GM10847 (cell line): Measurements from ENCODE around the gene ANK2.

Experiments
- POLR2A ChIP-seq: IDR thresholded peaks from 2 replicates; pipeline ENCODE4 v1.6.1; 2011; ENCODE audit not compliant: insufficient read length; ENCODE audit errors: extremely low read depth

Gene ANK2

DNA sequence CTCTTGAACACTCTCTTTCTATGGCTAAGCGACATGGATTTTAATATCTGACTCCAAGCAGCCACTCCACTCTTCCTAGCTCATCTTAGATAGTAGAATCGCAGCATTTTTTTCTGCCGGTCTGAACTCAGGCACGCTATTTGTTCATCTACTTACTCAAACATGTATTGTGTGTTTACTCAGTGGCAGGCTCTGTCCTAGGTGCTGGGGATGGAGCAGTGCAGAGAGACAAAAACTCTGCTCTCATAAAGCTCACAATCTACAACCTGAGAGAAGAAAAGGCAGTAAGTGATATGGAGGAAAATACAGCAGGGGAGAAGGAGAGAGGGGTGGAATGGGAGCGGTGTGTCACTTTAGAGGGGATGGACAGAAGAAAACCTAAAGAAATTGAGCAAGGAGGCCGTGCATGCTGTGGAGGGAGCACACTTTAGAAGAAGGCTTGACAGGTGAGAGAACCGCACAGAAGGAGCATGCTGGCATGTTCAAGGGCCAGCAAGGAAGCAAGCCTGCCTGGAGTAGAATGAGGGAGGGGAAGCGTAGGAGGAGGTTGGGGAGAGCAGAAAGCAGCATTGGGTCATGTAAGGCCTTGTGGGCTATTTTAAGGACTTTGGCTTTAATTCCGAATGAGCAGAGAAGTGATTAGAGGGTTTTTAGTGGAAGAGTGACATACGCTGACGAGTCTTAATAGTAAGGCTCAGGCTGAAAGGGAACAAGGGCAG lies 132.0 kb downstream of the ANK2 start:
- no peak for TF ChIP-seq POLR2A

DNA sequence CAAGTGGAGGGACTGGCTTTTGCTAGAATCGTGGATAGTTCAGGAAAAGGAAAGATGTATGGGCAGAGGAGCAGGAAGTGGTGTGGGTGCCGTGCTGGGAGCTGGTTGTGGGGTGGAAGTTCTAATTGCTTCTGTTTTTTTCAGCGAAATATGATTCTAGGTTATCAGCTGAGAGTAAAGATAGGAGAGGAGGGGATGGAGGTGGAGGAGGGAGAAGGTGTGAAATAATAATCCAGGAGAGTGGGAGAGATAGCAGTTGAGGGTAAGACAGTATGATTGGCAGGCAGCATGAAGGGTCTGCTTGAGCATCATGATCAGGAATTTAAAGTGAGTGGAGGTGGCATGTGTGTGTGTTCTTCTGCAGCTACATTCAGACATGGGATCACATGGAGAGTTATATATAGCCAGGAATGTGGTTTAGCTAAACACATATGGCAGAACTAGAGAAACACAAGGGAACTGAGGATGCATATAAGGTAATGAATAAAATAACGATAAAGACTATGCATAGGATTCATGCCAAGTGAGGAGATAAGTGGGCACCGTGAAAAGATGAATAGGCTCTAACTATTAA lies 133.7 kb downstream of the ANK2 start:
- no peak for TF ChIP-seq POLR2A

GRCh38 chr4:113186913-113187312 lies 137.5 kb downstream of the ANK2 start:
- no peak for TF ChIP-seq POLR2A

DNA sequence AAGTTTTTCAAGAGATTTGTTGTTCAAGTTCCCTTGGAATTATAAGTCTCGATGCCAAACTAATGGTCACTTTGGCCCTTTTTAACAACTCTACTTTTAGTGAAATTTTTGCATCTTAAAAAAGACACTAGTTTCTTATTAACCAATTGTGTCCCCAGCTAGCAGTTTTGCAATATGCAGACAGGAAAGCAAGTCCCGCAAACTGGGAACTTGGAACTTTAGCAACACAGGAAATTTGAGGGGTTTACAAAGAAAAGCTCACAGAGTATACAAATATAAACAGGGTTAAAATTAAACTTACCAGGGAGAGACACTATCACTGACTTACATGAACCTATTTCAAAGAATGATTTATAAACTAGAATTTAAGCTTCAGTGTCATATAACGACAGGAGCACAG lies 137.9 kb downstream of the ANK2 start:
- no peak for TF ChIP-seq POLR2A

DNA sequence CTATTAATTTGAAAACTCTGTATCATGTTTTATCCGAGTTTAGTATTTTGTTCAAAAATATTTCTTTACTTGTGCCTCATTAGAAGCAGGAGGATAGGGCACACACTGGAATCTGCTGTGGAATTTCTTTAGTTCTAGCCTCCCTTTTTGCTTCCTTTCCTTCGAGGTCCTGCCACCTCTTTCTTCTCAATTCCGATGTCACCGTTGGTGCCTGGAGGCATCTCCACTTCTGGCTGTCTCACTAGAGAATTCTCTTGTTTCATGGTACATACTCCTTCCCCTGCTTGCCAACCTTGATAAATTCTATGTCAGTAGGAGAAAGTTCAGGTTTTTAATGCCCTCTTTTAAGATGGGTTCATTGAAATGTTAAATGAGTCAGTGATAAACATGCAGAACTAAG lies 140.1 kb downstream of the ANK2 start:
- TF ChIP-seq POLR2A: no peak

GRCh38 chr4:113209153-113209552 lies 159.7 kb downstream of the ANK2 start:
- no peak for TF ChIP-seq POLR2A

DNA sequence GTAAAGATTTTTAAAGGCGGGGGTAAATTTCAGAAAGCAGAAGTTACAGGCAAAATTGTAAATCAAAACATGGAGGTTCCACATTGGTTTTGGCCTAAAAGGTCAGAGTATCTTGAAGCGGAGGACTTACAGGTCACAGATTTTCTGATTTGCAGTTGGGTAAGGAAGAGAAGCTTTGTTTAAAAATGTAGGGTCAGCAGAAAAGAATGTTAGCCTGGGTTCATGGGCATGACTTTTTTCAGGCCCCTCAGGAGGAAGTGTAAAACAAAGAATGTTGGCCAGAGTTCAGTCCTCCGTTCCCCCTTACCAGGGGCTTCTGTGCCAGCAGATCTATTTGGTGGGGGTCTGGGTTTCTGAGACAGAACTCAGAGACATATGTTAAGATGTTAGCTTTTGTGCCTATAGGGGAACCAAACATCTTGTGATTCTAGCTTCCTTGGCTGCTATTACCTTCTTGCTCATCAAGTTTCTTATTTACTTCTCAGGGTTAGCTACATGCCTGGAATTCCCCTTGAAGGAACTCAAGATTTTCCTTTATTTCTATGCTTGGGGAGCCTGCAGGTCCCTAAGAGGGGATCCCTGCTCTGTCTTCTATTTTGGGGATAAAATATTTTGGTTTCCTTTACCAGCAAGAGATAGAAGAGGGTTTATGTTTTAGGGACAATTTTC lies 160.3 kb downstream of the ANK2 start:
- TF ChIP-seq POLR2A: no peak

- TF ChIP-seq POLR2A: no peak
Observed at GRCh38 chr4:113212613-113213012, 163.2 kb downstream of the ANK2 start.

DNA sequence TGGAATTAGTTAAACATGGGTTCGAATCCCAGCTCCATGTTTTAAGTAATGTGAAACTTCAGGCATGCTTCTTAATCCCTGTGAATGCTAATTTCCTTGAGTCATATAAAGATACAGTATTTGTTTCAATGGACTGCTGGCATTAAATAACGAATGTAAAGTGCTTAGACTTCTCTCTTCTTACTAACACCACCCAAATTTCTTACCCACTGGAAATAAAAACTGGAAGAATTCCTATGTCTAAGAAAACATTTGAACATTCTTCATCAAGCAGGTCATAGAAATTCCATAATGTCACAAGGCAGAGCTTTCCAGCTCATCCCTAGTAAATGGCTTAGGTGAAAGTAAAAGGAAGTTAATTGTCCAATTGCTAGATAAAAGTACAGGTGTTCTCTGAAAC lies 172.5 kb downstream of the ANK2 start:
- TF ChIP-seq POLR2A: no peak

GRCh38 chr4:113222471-113222870 lies 173.0 kb downstream of the ANK2 start:
- no peak for TF ChIP-seq POLR2A

- no peak for TF ChIP-seq POLR2A
Observed at GRCh38 chr4:113223001-113223400, 173.5 kb downstream of the ANK2 start.

DNA sequence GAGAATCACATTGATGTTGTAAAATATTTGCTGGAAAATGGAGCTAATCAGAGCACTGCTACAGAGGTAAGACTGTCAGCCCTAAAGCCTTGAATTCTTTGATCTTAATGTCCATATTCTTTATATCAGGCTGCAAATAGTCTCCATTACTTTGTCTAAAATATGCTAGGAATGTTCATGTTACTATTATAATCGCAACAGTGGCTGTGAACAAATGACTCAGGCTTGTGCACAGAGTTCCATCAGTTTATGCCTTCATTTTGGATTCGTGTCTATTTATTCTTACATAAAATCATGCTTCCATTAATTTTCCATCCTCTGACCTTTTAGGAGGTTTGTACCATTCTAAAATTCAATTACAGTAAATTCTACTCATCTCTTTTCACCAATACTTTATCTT lies 182.7 kb downstream of the ANK2 start:
- no peak for TF ChIP-seq POLR2A

DNA sequence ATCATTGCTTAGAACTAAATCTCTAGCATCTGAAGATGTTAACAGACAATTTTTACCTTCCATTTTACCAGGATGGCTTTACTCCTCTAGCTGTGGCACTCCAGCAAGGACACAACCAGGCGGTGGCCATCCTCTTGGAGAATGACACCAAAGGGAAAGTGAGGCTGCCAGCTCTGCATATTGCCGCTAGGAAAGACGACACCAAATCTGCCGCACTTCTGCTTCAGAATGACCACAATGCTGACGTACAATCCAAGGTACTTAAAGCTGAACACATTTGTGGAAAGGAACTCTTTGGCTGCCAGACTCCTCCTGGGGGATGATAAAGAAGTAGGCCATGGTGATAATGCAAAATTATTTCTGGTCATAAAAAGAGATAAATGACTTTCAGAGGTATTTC lies 187.5 kb downstream of the ANK2 start:
- TF ChIP-seq POLR2A: no peak

DNA sequence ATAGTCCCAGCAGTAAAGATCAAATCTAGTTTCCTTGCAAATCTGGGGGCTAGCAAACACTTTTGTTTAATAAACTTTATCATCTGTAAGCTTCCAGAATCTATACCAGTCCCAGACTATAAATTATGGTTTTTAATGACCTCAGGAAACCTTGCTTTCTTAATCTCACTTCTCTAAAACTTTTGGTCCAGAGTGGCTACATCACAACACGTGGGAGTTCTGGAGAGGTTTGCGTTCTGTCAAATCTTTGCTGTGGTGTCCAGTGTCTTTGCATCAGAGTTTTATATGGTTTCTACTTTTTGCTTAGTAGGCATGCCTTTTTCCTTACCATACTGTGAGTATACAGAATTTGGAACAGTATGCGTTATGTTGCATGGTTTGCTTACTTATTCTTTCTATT lies 193.9 kb downstream of the ANK2 start:
- no peak for TF ChIP-seq POLR2A

DNA sequence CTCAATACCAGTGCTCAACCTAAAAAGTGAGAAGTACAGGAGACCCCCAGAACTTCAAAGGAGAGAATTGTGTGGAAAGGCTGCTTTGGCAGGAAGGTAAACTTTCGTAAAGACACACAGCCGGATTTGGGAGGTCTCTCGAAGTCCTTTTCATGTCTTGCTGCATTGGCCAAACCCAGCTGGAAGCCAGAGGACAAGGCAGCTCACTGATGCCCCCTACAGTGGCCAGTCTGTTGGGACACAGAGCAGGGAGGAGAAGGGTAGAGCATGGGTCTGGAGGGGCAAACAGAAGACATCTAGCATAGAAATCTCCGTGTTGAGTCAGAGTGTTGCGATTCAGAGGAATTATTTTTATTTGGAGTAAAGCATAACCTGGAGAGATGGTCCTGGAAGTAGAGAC lies 198.9 kb downstream of the ANK2 start:
- no peak for TF ChIP-seq POLR2A

DNA sequence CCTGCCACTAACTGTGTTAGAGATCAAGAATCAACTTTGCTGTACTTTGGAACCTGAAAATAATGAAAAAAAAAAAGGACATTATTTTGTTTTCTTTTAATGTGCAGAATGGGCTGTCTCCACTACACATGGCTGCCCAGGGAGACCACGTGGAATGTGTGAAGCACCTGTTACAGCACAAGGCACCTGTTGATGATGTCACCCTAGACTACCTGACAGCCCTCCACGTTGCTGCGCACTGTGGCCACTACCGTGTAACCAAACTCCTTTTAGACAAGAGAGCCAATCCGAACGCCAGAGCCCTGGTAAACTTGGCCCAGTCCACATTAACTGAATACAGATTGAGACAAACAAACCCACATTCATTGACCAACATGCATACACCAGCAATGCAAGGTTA lies 206.2 kb downstream of the ANK2 start:
- no peak for TF ChIP-seq POLR2A

- TF ChIP-seq POLR2A: no peak
Observed at GRCh38 chr4:113256946-113257345, 207.5 kb downstream of the ANK2 start.

- no peak for TF ChIP-seq POLR2A
Observed at GRCh38 chr4:113260688-113261087, 211.2 kb downstream of the ANK2 start.
